Caco-2 (cell line): ENCODE measurements around the gene ALB. TPM values are rescaled to one million over a fixed set of nuclear protein-coding genes. Genes with fewer than 3 reads are reported as not detected.

Experiments
- BruUV-seq: library from RNA; stranded (reverse); fragments of 400-500 nt; replicated peaks from 2 replicates; lab custom pipeline; 2021; lab: Mats Ljungman, UMichigan
- CTCF ChIA-PET: fragments of 300-600 bp; sonication (Branson Sonifier 250); formaldehyde crosslinking; loops from one replicate; lab custom pipeline; 2022; ENCODE audit warnings: antibody characterized with exemption; lab: Charles Lee
- POLR2A ChIA-PET: fragments of 300-600 bp; sonication (Branson Sonifier 250); formaldehyde crosslinking; loops from one replicate; lab custom pipeline; 2022; ENCODE audit warnings: antibody characterized with exemption; lab: Charles Lee
- DNase-seq, 2 experiments: peaks; one replicate each; pipeline versions ENCODE4 v3.0.0 to v3.0.0-alpha.2; 2020 to 2022
- H3K27me3 ChIP-seq: replicated peaks from 2 replicates; pipeline ENCODE4 v1.6.0; 2011; ENCODE audit warnings: low read length; ENCODE audit not compliant: control insufficient read depth, insufficient read depth
- H3K36me3 ChIP-seq: 2 replicates; pipeline ENCODE4 v1.5.1; 2011; ENCODE audit warnings: low read length; ENCODE audit not compliant: control insufficient read depth, insufficient read depth
- H3K4me1 ChIP-seq: fragments of 250-450 bp; sonication (Bioruptor Pico); 2 replicates; pipeline ENCODE4 v1.5.1; 2020; ENCODE audit warnings: mild to moderate bottlenecking
- H3K4me3 ChIP-seq: 2 replicates; pipeline ENCODE4 v1.5.1; 2011; ENCODE audit warnings: low read depth, mild to moderate bottlenecking, control low read depth, low read length
- H3K9me3 ChIP-seq: fragments of 250-450 bp; sonication (Bioruptor Pico); 2 replicates; pipeline ENCODE4 v1.5.1; 2020; ENCODE audit warnings: mild to moderate bottlenecking, moderate library complexity
- H3K27ac Mint-ChIP-seq: one replicate; pipeline ENCODE4 v1.8.0; 2022; ENCODE audit warnings: mixed read lengths; ENCODE audit not compliant: unreplicated experiment
- H3K27me3 Mint-ChIP-seq: one replicate; pipeline ENCODE4 v1.8.0; 2022; ENCODE audit warnings: mixed read lengths; ENCODE audit not compliant: insufficient read depth, unreplicated experiment
- H3K36me3 Mint-ChIP-seq: one replicate; pipeline ENCODE4 v1.8.0; 2022; ENCODE audit warnings: mild to moderate bottlenecking, mixed read lengths; ENCODE audit not compliant: insufficient read depth, unreplicated experiment
- H3K4me1 Mint-ChIP-seq: one replicate; pipeline ENCODE4 v1.8.0; 2022; ENCODE audit warnings: low read depth, mixed read lengths; ENCODE audit not compliant: unreplicated experiment
- H3K4me3 Mint-ChIP-seq: one replicate; pipeline ENCODE4 v1.8.0; 2022; ENCODE audit warnings: mild to moderate bottlenecking, moderate library complexity, mixed read lengths; ENCODE audit not compliant: unreplicated experiment
- H3K9me3 Mint-ChIP-seq: one replicate; pipeline ENCODE4 v1.8.0; 2022; ENCODE audit warnings: mixed read lengths; ENCODE audit not compliant: unreplicated experiment
- CTCF ChIP-seq, 2 experiments: fragments of 200-600 bp in 1 of 2; IDR thresholded peaks; 1 replicate in 1 of 2; 2 replicates in 1 of 2; pipeline versions ENCODE4 v1.5.1 to v1.8.0; 2011 to 2022; ENCODE audit warnings: antibody characterized with exemption in 1 of 2, control low read depth in 1 of 2, inconsistent platforms in 1 of 2, low read depth in 1 of 2, low read length in 1 of 2, mild to moderate bottlenecking in 1 of 2, moderate library complexity in 1 of 2; ENCODE audit not compliant: insufficient read depth in 1 of 2, severe bottlenecking in 1 of 2, unreplicated experiment in 1 of 2
- intact Hi-C: fragments of 100-400 bp; cut with micrococcal nuclease; formaldehyde crosslinking; loops from one replicate; pipeline ENCODE4 v1.10.0; 2022; ENCODE audit not compliant: unreplicated experiment
- total RNA-seq: library from RNA; stranded (reverse); gene quantifications from 2 replicates; pipeline ENCODE4 v1.2.3, GENCODE V29; 2022

ALB gene
- total RNA-seq, 1 experiment from 2014 or later: 64.9 TPM

GRCh38 chr4:73429118-73429517, 25.0 kb downstream of the ALB start:
- ChIA-PET POLR2A (no interaction called here), CTCF (no interaction called here)
- no peak overlapping the region for H3K4me3 Mint-ChIP-seq
- BruUV-seq: no TSS peak
- Histone ChIP-seq H3K4me3 (no peak overlapping the region), H3K36me3 (no peaks in the 10 kb centered on the region), H3K27me3 (no peaks in the 10 kb centered on the region), H3K9me3 (no peaks in the 10 kb centered on the region), H3K4me1 (peaks cover 59% of the 10 kb centered on the region)
- DNase-seq: no peak
- TF ChIP-seq CTCF (IDR thresholded peaks at IDR 0.05; ENCODE audit: insufficient read depth in 1 of 2, low read depth in 1 of 2, low read length in 1 of 2, severe bottlenecking in 1 of 2, unreplicated experiment in 1 of 2): no peak
- H3K27ac Mint-ChIP-seq: no peak overlapping the region
- no peaks in the 10 kb centered on the region for H3K36me3 Mint-ChIP-seq
- peaks cover 45% of the 10 kb centered on the region for H3K4me1 Mint-ChIP-seq
- intact Hi-C loops: no loop called here
- no peaks in the 10 kb centered on the region for H3K27me3 Mint-ChIP-seq
- H3K9me3 Mint-ChIP-seq: no peaks in the 10 kb centered on the region

GRCh38 chr4:73429826-73430587, 25.9 kb downstream of the ALB start:
- no peak overlapping the region for H3K4me3 ChIP-seq
- CTCF ChIA-PET: no interaction called here
- H3K4me3 Mint-ChIP-seq: no peak overlapping the region
- no peak for DNase-seq
- no peaks in the 10 kb centered on the region for H3K36me3 Mint-ChIP-seq
- H3K36me3 ChIP-seq: no peaks in the 10 kb centered on the region
- H3K27me3 Mint-ChIP-seq: no peaks in the 10 kb centered on the region
- no peaks in the 10 kb centered on the region for H3K9me3 Mint-ChIP-seq
- POLR2A ChIA-PET: no interaction called here
- no peaks in the 10 kb centered on the region for H3K9me3 ChIP-seq
- H3K27ac Mint-ChIP-seq: no peak overlapping the region
- BruUV-seq: no TSS peak
- H3K27me3 ChIP-seq: no peaks in the 10 kb centered on the region
- H3K4me1 ChIP-seq: peaks cover 63% of the 10 kb centered on the region
- intact Hi-C loops: no loop called here
- peaks cover 45% of the 10 kb centered on the region for H3K4me1 Mint-ChIP-seq
- TF ChIP-seq CTCF (IDR thresholded peaks at IDR 0.05; ENCODE audit: insufficient read depth in 1 of 2, low read depth in 1 of 2, low read length in 1 of 2, severe bottlenecking in 1 of 2, unreplicated experiment in 1 of 2): no peak

- Mint-ChIP-seq H3K9me3 (no peaks in the 10 kb centered on the region), H3K27me3 (no peaks in the 10 kb centered on the region), H3K4me1 (peaks cover 35% of the 10 kb centered on the region), H3K4me3 (no peak overlapping the region), H3K36me3 (no peaks in the 10 kb centered on the region), H3K27ac (peak overlapping the region; percentile 53)
- Histone ChIP-seq H3K27me3 (no peaks in the 10 kb centered on the region), H3K4me1 (peaks cover 59% of the 10 kb centered on the region), H3K36me3 (no peaks in the 10 kb centered on the region), H3K9me3 (no peaks in the 10 kb centered on the region), H3K4me3 (no peak overlapping the region)
- no TSS peak for BruUV-seq
- TF ChIP-seq CTCF (IDR thresholded peaks at IDR 0.05; ENCODE audit: insufficient read depth in 1 of 2, low read depth in 1 of 2, low read length in 1 of 2, severe bottlenecking in 1 of 2, unreplicated experiment in 1 of 2): no peak
- intact Hi-C loops: loop anchor here (1.0 kb wide), 4 partner anchors 22 to 86 kb away; no protein-coding TSS in a partner anchor
- ChIA-PET CTCF (interaction anchor here (0.7 to 1.5 kb wide), 2 partner anchors 91 to 240 kb away, joined by 3 to 11 read pairs; no protein-coding TSS in a partner anchor), POLR2A (no interaction called here)
- DNase-seq: no peak
These were observed 27.7 kb downstream of the ALB start for GRCh38 chr4:73431813-73432168.
